Endothelial cell of umbilical vein (primary cell): ENCODE results near the gene C17orf67.
"Not testable (repeated sequence)": the region's sequence is repeated elsewhere in the genome, so short reads cannot be mapped to it uniquely, and the experiment has no call there.

Experiments used
- CTCF ChIP-seq, 2 donors: IDR thresholded peaks; 1 replicate in 1 of 2; 2 replicates in 1 of 2; pipeline ENCODE4 v1.5.1; 2011; ENCODE audit warnings: low read length in 2 of 2, mild to moderate bottlenecking in 2 of 2, moderate library complexity in 2 of 2, control low read depth in 1 of 2, inconsistent platforms in 1 of 2, low read depth in 1 of 2; ENCODE audit not compliant: insufficient read depth in 1 of 2; ENCODE audit errors: extremely low read depth in 1 of 2
- EZH2 ChIP-seq: IDR thresholded peaks from 2 replicates; pipeline ENCODE4 v1.6.1; 2012; ENCODE audit warnings: borderline replicate concordance, low read depth, mild to moderate bottlenecking, moderate library complexity, low read length, inconsistent platforms; ENCODE audit not compliant: severe bottlenecking
- FOS ChIP-seq: IDR thresholded peaks from 2 replicates; pipeline ENCODE4 v1.6.1; 2011; ENCODE audit warnings: mild to moderate bottlenecking, low read length, moderate library complexity, borderline replicate concordance; ENCODE audit not compliant: insufficient read depth
- JUN ChIP-seq: IDR thresholded peaks from 2 replicates; pipeline ENCODE4 v1.6.1; 2011; ENCODE audit warnings: borderline replicate concordance, low read depth; ENCODE audit not compliant: insufficient read length, insufficient read depth
- MAX ChIP-seq: IDR thresholded peaks from 2 replicates; pipeline ENCODE4 v1.6.1; 2011; ENCODE audit not compliant: insufficient read depth, insufficient read length
- POLR2A ChIP-seq: IDR thresholded peaks from 2 replicates; pipeline ENCODE4 v1.6.1; 2012; ENCODE audit warnings: low read depth, mild to moderate bottlenecking, control low read depth, low read length
- POLR2AphosphoS5 ChIP-seq: IDR thresholded peaks from 2 replicates; pipeline ENCODE4 v1.6.1; 2012; ENCODE audit warnings: low read depth, mild to moderate bottlenecking, control low read depth, low read length, moderate library complexity; ENCODE audit not compliant: insufficient read depth

- not testable (repeated sequence) for TF ChIP-seq POLR2AphosphoS5; POLR2A; CTCF (IDR thresholded peaks at IDR 0.05; ENCODE audit: extremely low read depth in 1 of 2, insufficient read depth in 1 of 2, low read depth in 1 of 2, low read length in 2 of 2); MAX; EZH2; FOS; JUN
Measured at GRCh38 chr17:56757611-56758010, 76.1 kb downstream of the C17orf67 start.
